Osteocyte (in vitro differentiated cells): ENCODE measurements around the gene TNPO3. TPM values are rescaled to one million over a fixed set of nuclear protein-coding genes. Genes with fewer than 3 reads are reported as not detected.

Source experiments
- DNase-seq: peaks from one replicate; pipeline ENCODE4 v3.0.0; 2021; ENCODE audit warnings: mixed read lengths; ENCODE audit not compliant: unreplicated experiment; ENCODE audit errors: extremely low spot score
- H3K27ac Mint-ChIP-seq: one replicate; pipeline ENCODE4 v1.8.0; 2021; ENCODE audit warnings: mild to moderate bottlenecking, mixed read lengths; ENCODE audit not compliant: unreplicated experiment
- H3K27me3 Mint-ChIP-seq: one replicate; pipeline ENCODE4 v1.8.0; 2021; ENCODE audit warnings: mixed read lengths; ENCODE audit not compliant: unreplicated experiment
- H3K36me3 Mint-ChIP-seq: one replicate; pipeline ENCODE4 v1.8.0; 2021; ENCODE audit warnings: mixed read lengths; ENCODE audit not compliant: unreplicated experiment
- H3K4me1 Mint-ChIP-seq: one replicate; pipeline ENCODE4 v1.8.0; 2021; ENCODE audit warnings: mixed read lengths; ENCODE audit not compliant: unreplicated experiment
- H3K4me3 Mint-ChIP-seq: one replicate; pipeline ENCODE4 v1.8.0; 2021; ENCODE audit warnings: mild to moderate bottlenecking, moderate library complexity, mixed read lengths; ENCODE audit not compliant: unreplicated experiment
- H3K9me3 Mint-ChIP-seq: one replicate; pipeline ENCODE4 v1.8.0; 2021; ENCODE audit warnings: mixed read lengths; ENCODE audit not compliant: unreplicated experiment
- total RNA-seq: library from RNA; stranded (reverse); gene quantifications from 2 replicates; pipeline ENCODE4 v1.2.1, GENCODE V29; 2021
- TF ChIP-seq, protein P1 (sequence below): fragments of 200-600 bp; sonication (generic); IDR thresholded peaks from 2 replicates; pipeline ENCODE4 v1.5.0; 2021; ENCODE audit warnings: antibody characterized with exemption, mild to moderate bottlenecking, moderate library complexity

Gene TNPO3
- total RNA-seq, 1 donor from 2014 or later, result 46.0 TPM

DNA sequence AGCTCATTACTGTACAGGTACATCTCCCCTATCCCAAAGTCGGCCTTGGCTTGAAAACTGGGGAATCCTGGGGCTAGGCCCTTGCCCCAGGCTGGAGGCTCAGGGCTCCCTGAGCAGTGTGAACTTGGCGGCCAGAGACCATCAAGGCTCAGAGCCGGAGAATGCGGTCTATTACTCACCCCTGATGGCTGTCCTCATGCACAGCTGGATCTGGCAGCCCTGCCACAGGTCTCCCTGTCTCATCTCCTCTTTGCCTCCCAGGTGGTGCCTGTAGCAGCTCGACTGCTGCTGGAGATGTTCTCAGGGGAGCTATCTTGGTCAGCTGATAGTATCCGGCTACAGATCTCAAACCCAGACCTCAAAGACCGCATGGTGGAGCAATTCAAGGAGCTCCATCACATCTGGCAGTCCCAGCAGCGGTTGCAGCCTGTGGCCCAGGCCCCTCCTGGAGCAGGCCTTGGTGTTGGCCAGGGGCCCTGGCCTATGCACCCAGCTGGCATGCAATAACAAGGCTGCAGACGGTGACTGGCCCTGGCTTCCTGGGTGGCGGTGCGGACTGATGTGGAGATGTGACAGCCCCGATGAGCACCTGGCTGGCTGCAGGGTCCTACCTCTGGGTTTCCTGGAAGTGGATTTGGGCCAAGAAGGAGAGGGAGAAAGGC is 106.5 kb downstream of the TNPO3 start:
- no peaks in the 10 kb centered on the region for H3K9me3 Mint-ChIP-seq

DNA sequence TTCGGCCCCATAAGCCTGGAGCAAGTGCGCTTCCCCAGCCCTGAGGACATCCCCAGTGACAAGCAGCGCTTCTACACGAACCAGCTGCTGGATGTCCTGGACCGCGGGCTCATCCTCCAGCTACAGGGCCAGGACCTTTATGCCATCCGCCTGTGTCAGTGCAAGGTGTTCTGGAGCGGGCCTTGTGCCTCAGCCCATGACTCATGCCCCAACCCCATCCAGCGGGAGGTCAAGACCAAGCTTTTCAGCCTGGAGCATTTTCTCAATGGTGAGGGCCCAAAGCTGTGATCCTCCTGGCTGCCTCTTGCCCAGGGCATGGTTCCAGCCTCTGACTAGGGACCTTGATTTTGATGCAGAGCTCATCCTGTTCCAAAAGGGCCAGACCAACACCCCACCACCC is 107.1 kb downstream of the TNPO3 start:
- Mint-ChIP-seq H3K27me3 (peaks cover 9% of the 10 kb centered on the region), H3K36me3 (peaks cover 7% of the 10 kb centered on the region), H3K27ac (no peak overlapping the region), H3K9me3 (no peaks in the 10 kb centered on the region), H3K4me1 (no peaks in the 10 kb centered on the region), H3K4me3 (no peak overlapping the region)
- DNase-seq, result no peak
- TF ChIP-seq, protein P1, sequence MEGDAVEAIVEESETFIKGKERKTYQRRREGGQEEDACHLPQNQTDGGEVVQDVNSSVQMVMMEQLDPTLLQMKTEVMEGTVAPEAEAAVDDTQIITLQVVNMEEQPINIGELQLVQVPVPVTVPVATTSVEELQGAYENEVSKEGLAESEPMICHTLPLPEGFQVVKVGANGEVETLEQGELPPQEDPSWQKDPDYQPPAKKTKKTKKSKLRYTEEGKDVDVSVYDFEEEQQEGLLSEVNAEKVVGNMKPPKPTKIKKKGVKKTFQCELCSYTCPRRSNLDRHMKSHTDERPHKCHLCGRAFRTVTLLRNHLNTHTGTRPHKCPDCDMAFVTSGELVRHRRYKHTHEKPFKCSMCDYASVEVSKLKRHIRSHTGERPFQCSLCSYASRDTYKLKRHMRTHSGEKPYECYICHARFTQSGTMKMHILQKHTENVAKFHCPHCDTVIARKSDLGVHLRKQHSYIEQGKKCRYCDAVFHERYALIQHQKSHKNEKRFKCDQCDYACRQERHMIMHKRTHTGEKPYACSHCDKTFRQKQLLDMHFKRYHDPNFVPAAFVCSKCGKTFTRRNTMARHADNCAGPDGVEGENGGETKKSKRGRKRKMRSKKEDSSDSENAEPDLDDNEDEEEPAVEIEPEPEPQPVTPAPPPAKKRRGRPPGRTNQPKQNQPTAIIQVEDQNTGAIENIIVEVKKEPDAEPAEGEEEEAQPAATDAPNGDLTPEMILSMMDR, result no peak

More for the DNA sequence above, 106.5 kb downstream of the TNPO3 start:
- H3K27me3 Mint-ChIP-seq, result peaks cover 9% of the 10 kb centered on the region
- H3K4me3 Mint-ChIP-seq, result no peak overlapping the region
- peaks cover 12% of the 10 kb centered on the region for H3K36me3 Mint-ChIP-seq
- H3K4me1 Mint-ChIP-seq, result no peaks in the 10 kb centered on the region
- TF ChIP-seq, protein P1, result no peak
- H3K27ac Mint-ChIP-seq, result no peak overlapping the region
- DNase-seq, result no peak

DNA sequence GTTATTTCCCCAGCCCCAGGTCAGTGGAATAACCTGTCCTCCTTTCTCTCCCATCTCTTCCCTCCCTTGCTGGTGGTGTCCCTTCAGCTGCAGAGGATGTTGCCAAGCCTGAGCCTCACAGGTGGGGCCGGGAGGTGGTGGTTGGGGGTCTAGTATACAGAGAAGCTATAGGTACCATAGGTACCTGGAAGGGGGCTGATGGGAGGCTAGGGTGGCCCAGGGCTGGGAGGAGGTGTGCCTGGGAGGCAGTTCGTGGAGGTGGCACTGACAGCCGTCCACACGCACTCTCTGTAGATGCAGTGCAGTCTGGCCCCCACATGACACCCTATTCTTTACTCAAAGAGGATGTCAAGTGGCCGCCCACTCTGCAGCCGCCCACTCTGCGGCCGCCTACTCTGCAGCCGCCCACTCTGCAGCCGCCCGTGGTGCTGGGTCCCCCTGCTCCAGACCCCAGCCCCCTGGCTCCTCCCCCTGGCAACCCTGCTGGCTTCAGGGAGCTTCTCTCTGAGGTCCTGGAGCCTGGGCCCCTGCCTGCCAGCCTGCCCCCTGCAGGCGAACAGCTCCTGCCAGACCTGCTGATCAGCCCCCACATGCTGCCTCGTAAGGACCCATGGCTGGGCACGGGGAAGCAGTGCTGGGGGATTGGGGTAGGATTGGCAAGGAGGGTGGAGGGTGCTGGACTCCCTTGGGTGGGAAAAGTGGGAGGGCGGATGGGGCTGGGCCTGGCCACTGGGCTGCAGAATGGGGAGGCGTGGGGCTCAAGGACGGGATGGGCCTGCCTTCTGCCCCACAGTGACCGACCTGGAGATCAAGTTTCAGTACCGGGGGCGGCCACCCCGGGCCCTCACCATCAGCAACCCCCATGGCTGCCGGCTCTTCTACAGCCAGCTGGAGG is 107.7 kb downstream of the TNPO3 start:
- no peaks in the 10 kb centered on the region for H3K9me3 Mint-ChIP-seq
- H3K36me3 Mint-ChIP-seq, result peaks cover 3% of the 10 kb centered on the region
- H3K4me1 Mint-ChIP-seq, result no peaks in the 10 kb centered on the region
- H3K27ac Mint-ChIP-seq, result no peak overlapping the region
- no peak for DNase-seq
- H3K27me3 Mint-ChIP-seq, result peaks cover 9% of the 10 kb centered on the region
- no peak overlapping the region for H3K4me3 Mint-ChIP-seq
- TF ChIP-seq, protein P1, result no peak

DNA sequence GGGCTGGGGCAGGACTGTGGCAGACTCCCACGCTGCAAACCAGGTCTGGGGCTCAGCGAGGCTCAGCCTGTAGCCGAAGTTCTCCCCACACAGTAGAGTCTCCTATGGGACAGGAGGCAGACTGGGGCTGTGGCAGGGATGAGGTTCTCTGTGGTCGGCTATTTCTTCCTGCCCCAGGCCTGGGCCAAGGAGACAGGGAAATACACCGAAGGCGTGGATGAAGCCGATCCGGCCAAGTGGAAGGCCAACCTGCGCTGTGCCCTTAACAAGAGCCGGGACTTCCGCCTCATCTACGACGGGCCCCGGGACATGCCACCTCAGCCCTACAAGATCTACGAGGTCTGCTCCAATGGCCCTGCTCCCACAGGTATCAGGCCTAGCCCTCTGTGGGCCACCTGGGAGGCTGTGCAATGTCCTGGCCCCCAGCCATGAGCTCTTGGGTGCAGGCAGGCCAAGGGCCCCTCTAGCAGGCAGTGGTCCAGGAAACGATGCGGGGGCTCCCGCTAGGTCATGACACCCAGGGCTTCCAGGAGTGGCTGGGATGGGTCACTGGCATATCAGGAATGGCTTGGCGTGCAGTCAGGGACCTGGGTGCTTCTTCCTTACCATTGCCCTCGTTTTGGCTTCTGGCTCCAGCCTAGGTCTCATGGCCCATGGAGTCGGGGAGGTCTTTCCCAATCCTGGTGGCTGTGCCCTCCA is 109.1 kb downstream of the TNPO3 start:
- Mint-ChIP-seq H3K27me3 (peaks cover 19% of the 10 kb centered on the region), H3K9me3 (no peaks in the 10 kb centered on the region), H3K27ac (no peak overlapping the region), H3K4me1 (no peaks in the 10 kb centered on the region), H3K36me3 (no peaks in the 10 kb centered on the region), H3K4me3 (no peak overlapping the region)
- no peak for DNase-seq
- TF ChIP-seq, protein P1, result no peak
